Measurements from ENCODE around the gene AAK1. TPM values are rescaled to one million over a fixed set of nuclear protein-coding genes. Genes with fewer than 3 reads are reported as not detected.
A peak's percentile ranks its signal among the peaks of the same experiment; 100 is the strongest.

The AAK1 gene
- total and polyA plus RNA-seq, 7 donors, result 5.4 to 35.7 (median 20.7) TPM

GRCh38 chr2:69621440-69621839, 22.1 kb downstream of the AAK1 start:
- no peak overlapping the region for H3K27ac ChIP-seq
- WGBS, 2 donors, result 91 to 93% methylated on average over 3 of the region's 3 CpGs
- no peaks in the 10 kb centered on the region for H3K36me3 ChIP-seq
- H3K27me3 ChIP-seq, result no peaks in the 10 kb centered on the region
- TF ChIP-seq CTCF (IDR thresholded peaks at IDR 0.05), result no peak
- no peak for TF ChIP-seq EP300 (IDR thresholded peaks at IDR 0.05)
- no peak for TF ChIP-seq POLR2AphosphoS5 (IDR thresholded peaks at IDR 0.05)
- TF ChIP-seq POLR2A (IDR thresholded peaks at IDR 0.05), result no peak
- no peaks in the 10 kb centered on the region for H3K9me3 ChIP-seq
- intact Hi-C loops (cut with DNase I), result no loop called here
- H3K4me3 ChIP-seq, result no peak overlapping the region
- DNase-seq, result no peak
- H3K4me1 ChIP-seq, result peaks cover 0 to 49% (median 37%) of the 10 kb centered on the region in 4 donors

GRCh38 chr2:69620870-69621269, 22.7 kb downstream of the AAK1 start:
- Histone ChIP-seq H3K27ac (no peak overlapping the region), H3K4me3 (no peak overlapping the region), H3K36me3 (no peaks in the 10 kb centered on the region), H3K9me3 (no peaks in the 10 kb centered on the region), H3K4me1 (peaks cover 0 to 49% (median 37%) of the 10 kb centered on the region in 4 donors), H3K27me3 (no peaks in the 10 kb centered on the region)
- TF ChIP-seq POLR2AphosphoS5 (IDR thresholded peaks at IDR 0.05), result no peak
- TF ChIP-seq EP300 (IDR thresholded peaks at IDR 0.05), result no peak
- no peak for TF ChIP-seq CTCF (IDR thresholded peaks at IDR 0.05)
- TF ChIP-seq POLR2A (IDR thresholded peaks at IDR 0.05), result no peak
- no peak for DNase-seq
- 81 to 92% methylated on average over 7 of the region's 7 CpGs for WGBS, 2 donors
- intact Hi-C loops (cut with DNase I), result no loop called here

- Histone ChIP-seq H3K36me3 (no peaks in the 10 kb centered on the region), H3K9me3 (no peaks in the 10 kb centered on the region), H3K4me1 (peaks cover 0 to 41% (median 31%) of the 10 kb centered on the region in 4 donors), H3K27ac (no peak overlapping the region), H3K27me3 (no peaks in the 10 kb centered on the region), H3K4me3 (no peak overlapping the region)
- 40 to 80% methylated on average over 3 of the region's 3 CpGs for WGBS, 2 donors
- TF ChIP-seq EP300 (IDR thresholded peaks at IDR 0.05), result no peak
- TF ChIP-seq CTCF (IDR thresholded peaks at IDR 0.05), result no peak
- DNase-seq, result no peak
- intact Hi-C loops (cut with DNase I), result no loop called here
Measured at GRCh38 chr2:69619725-69620124, 23.8 kb downstream of the AAK1 start.

- intact Hi-C loops (cut with DNase I), result no loop called here
- DNase-seq, result no peak
- WGBS, 2 donors, result 73 to 89% methylated on average over 5 of the region's 5 CpGs
- Histone ChIP-seq H3K4me3 (no peak overlapping the region), H3K4me1 (peaks cover 0 to 29% (median 27%) of the 10 kb centered on the region in 4 donors), H3K36me3 (no peaks in the 10 kb centered on the region), H3K9me3 (no peaks in the 10 kb centered on the region), H3K27ac (no peak overlapping the region), H3K27me3 (no peaks in the 10 kb centered on the region)
- no peak for TF ChIP-seq EP300 (IDR thresholded peaks at IDR 0.05)
- TF ChIP-seq POLR2A (IDR thresholded peaks at IDR 0.05), result no peak
- TF ChIP-seq POLR2AphosphoS5 (IDR thresholded peaks at IDR 0.05), result peak in 2 of 4 donors; percentile 13 to 22
- TF ChIP-seq CTCF (IDR thresholded peaks at IDR 0.05), result no peak
Measured at GRCh38 chr2:69618362-69618761, 25.2 kb downstream of the AAK1 start.

- 86 to 89% methylated on average over 1 of the region's 1 CpG for WGBS, 2 donors
- intact Hi-C loops (cut with DNase I), result no loop called here
- peaks cover 0 to 29% (median 27%) of the 10 kb centered on the region in 4 donors for H3K4me1 ChIP-seq
Measured at GRCh38 chr2:69617744-69618143, 25.8 kb downstream of the AAK1 start.

More at GRCh38 chr2:69617744-69618143, 25.8 kb downstream of the AAK1 start:
- Histone ChIP-seq H3K27ac (no peak overlapping the region), H3K9me3 (no peaks in the 10 kb centered on the region), H3K4me3 (no peak overlapping the region), H3K27me3 (no peaks in the 10 kb centered on the region), H3K36me3 (no peaks in the 10 kb centered on the region)
- DNase-seq, result no peak
- TF ChIP-seq EP300 (IDR thresholded peaks at IDR 0.05) (no peak), CTCF (IDR thresholded peaks at IDR 0.05) (no peak), POLR2A (IDR thresholded peaks at IDR 0.05) (no peak), POLR2AphosphoS5 (IDR thresholded peaks at IDR 0.05) (no peak)
